Activated CD4-positive, alpha-beta T cell treated with anti-CD3 and anti-CD28 coated beads, Interleukin-2, amount 10 ng/mL, durations not matched to agents 7 days and 5 days (primary cell): ENCODE measurements around the gene ONECUT3. TPM values are rescaled to one million over a fixed set of nuclear protein-coding genes. Genes with fewer than 3 reads are reported as not detected.
A peak's percentile ranks its signal among the peaks of the same experiment; 100 is the strongest.

Source experiments
- CTCF ChIA-PET: fragments of 350-600 bp; sonication (Branson Sonifier 250); formaldehyde crosslinking; loops from one replicate; lab custom pipeline; 2021; ENCODE audit warnings: antibody characterized with exemption; lab: Charles Lee
- POLR2A ChIA-PET: fragments of 350-600 bp; sonication (Branson Sonifier 250); formaldehyde crosslinking; loops from one replicate; lab custom pipeline; 2021; ENCODE audit warnings: antibody characterized with exemption; lab: Charles Lee
- DNase-seq: peaks from one replicate; pipeline ENCODE4 v3.0.0-alpha.2; 2020
- H3K27ac Mint-ChIP-seq: one replicate; pipeline ENCODE4 v1.8.0; 2021; ENCODE audit warnings: mild to moderate bottlenecking, moderate library complexity, mixed read lengths
- H3K27me3 Mint-ChIP-seq: one replicate; pipeline ENCODE4 v1.8.0; 2021; ENCODE audit warnings: mixed read lengths
- H3K36me3 Mint-ChIP-seq: one replicate; pipeline ENCODE4 v1.8.0; 2021; ENCODE audit warnings: low read depth, mixed read lengths
- H3K4me1 Mint-ChIP-seq: one replicate; pipeline ENCODE4 v1.8.0; 2021; ENCODE audit warnings: mixed read lengths
- H3K4me3 Mint-ChIP-seq: one replicate; pipeline ENCODE4 v1.8.0; 2021; ENCODE audit warnings: mild to moderate bottlenecking, moderate library complexity, mixed read lengths
- H3K9me3 Mint-ChIP-seq: one replicate; pipeline ENCODE4 v1.8.0; 2021; ENCODE audit warnings: mixed read lengths
- total RNA-seq, 2 experiments: library from RNA; stranded (reverse); gene quantifications; one replicate each; pipeline ENCODE4 v1.2.3, GENCODE V29; 2021

ONECUT3 gene
- total RNA-seq, 2 experiments from 2014 or later, result not detected

GRCh38 chr19:1725100-1726064 lies 27.9 kb upstream of the ONECUT3 start:
- CTCF ChIA-PET, result no interaction called here
- Mint-ChIP-seq H3K4me1 (peaks cover 3% of the 10 kb centered on the region), H3K27ac (no peak overlapping the region), H3K36me3 (no peaks in the 10 kb centered on the region), H3K27me3 (peaks cover 30% of the 10 kb centered on the region), H3K9me3 (no peaks in the 10 kb centered on the region), H3K4me3 (no peak overlapping the region)
- POLR2A ChIA-PET, result no interaction called here
- DNase-seq, result peak; percentile 28

GRCh38 chr19:1728816-1729567 lies 24.3 kb upstream of the ONECUT3 start:
- peaks cover 3% of the 10 kb centered on the region for H3K4me1 Mint-ChIP-seq
- H3K36me3 Mint-ChIP-seq, result no peaks in the 10 kb centered on the region
- no peaks in the 10 kb centered on the region for H3K9me3 Mint-ChIP-seq
- H3K4me3 Mint-ChIP-seq, result no peak overlapping the region
- ChIA-PET CTCF (interaction anchor here (0.6 kb wide), 1 partner anchor 63 kb away, joined by 3 read pairs; no protein-coding TSS in a partner anchor), POLR2A (no interaction called here)
- H3K27me3 Mint-ChIP-seq, result peaks cover 31% of the 10 kb centered on the region
- H3K27ac Mint-ChIP-seq, result no peak overlapping the region
- DNase-seq, result no peak

GRCh38 chr19:1729568-1729925 lies 23.8 kb upstream of the ONECUT3 start:
- H3K4me3 Mint-ChIP-seq, result no peak overlapping the region
- no peaks in the 10 kb centered on the region for H3K9me3 Mint-ChIP-seq
- ChIA-PET POLR2A (no interaction called here), CTCF (no interaction called here)
- H3K4me1 Mint-ChIP-seq, result peaks cover 3% of the 10 kb centered on the region
- no peaks in the 10 kb centered on the region for H3K36me3 Mint-ChIP-seq
- peaks cover 32% of the 10 kb centered on the region for H3K27me3 Mint-ChIP-seq
- H3K27ac Mint-ChIP-seq, result no peak overlapping the region
- no peak for DNase-seq

GRCh38 chr19:1730157-1730556 lies 23.1 kb upstream of the ONECUT3 start:
- peaks cover 28% of the 10 kb centered on the region for H3K27me3 Mint-ChIP-seq
- no peaks in the 10 kb centered on the region for H3K36me3 Mint-ChIP-seq
- CTCF ChIA-PET, result no interaction called here
- H3K9me3 Mint-ChIP-seq, result no peaks in the 10 kb centered on the region
- H3K4me1 Mint-ChIP-seq, result peaks cover 3% of the 10 kb centered on the region
- POLR2A ChIA-PET, result no interaction called here
- DNase-seq, result no peak
- no peak overlapping the region for H3K27ac Mint-ChIP-seq
- H3K4me3 Mint-ChIP-seq, result no peak overlapping the region

- peaks cover 23% of the 10 kb centered on the region for H3K27me3 Mint-ChIP-seq
- no peaks in the 10 kb centered on the region for H3K36me3 Mint-ChIP-seq
- CTCF ChIA-PET, result no interaction called here
- no peak overlapping the region for H3K4me3 Mint-ChIP-seq
- no peak for DNase-seq
- POLR2A ChIA-PET, result no interaction called here
- H3K27ac Mint-ChIP-seq, result no peak overlapping the region
- H3K9me3 Mint-ChIP-seq, result no peaks in the 10 kb centered on the region
- no peaks in the 10 kb centered on the region for H3K4me1 Mint-ChIP-seq
These were observed 18.9 kb upstream of the ONECUT3 start for GRCh38 chr19:1734321-1734966.

GRCh38 chr19:1736280-1736679 lies 17.0 kb upstream of the ONECUT3 start:
- ChIA-PET CTCF (interaction anchor here (1.0 kb wide), 1 partner anchor 64 kb away, joined by 3 read pairs; no protein-coding TSS in a partner anchor), POLR2A (no interaction called here)
- Mint-ChIP-seq H3K36me3 (no peaks in the 10 kb centered on the region), H3K4me1 (no peaks in the 10 kb centered on the region), H3K27ac (no peak overlapping the region), H3K27me3 (peaks cover 27% of the 10 kb centered on the region), H3K9me3 (no peaks in the 10 kb centered on the region), H3K4me3 (no peak overlapping the region)
- DNase-seq, result no peak

GRCh38 chr19:1736927-1737326 lies 16.4 kb upstream of the ONECUT3 start:
- DNase-seq, result no peak
- Mint-ChIP-seq H3K4me3 (no peak overlapping the region), H3K27me3 (peaks cover 24% of the 10 kb centered on the region), H3K4me1 (no peaks in the 10 kb centered on the region), H3K36me3 (no peaks in the 10 kb centered on the region), H3K27ac (no peak overlapping the region), H3K9me3 (no peaks in the 10 kb centered on the region)
- CTCF ChIA-PET, result interaction anchor here (1.0 kb wide), 1 partner anchor 64 kb away, joined by 3 read pairs; no protein-coding TSS in a partner anchor
- POLR2A ChIA-PET, result no interaction called here

- Mint-ChIP-seq H3K9me3 (no peaks in the 10 kb centered on the region), H3K27me3 (peaks cover 14% of the 10 kb centered on the region), H3K4me3 (no peak overlapping the region), H3K4me1 (no peaks in the 10 kb centered on the region), H3K27ac (no peak overlapping the region), H3K36me3 (no peaks in the 10 kb centered on the region)
- ChIA-PET CTCF (no interaction called here), POLR2A (no interaction called here)
- no peak for DNase-seq
These were observed 13.2 kb upstream of the ONECUT3 start for GRCh38 chr19:1739960-1740629.

GRCh38 chr19:1742989-1743696 lies 10.2 kb upstream of the ONECUT3 start:
- H3K27me3 Mint-ChIP-seq, result peaks cover 27% of the 10 kb centered on the region
- peaks cover 1% of the 10 kb centered on the region for H3K36me3 Mint-ChIP-seq
- CTCF ChIA-PET, result no interaction called here
- H3K9me3 Mint-ChIP-seq, result no peaks in the 10 kb centered on the region
- no peak overlapping the region for H3K27ac Mint-ChIP-seq
- H3K4me3 Mint-ChIP-seq, result no peak overlapping the region
- POLR2A ChIA-PET, result no interaction called here
- no peak for DNase-seq
- peaks cover 8% of the 10 kb centered on the region for H3K4me1 Mint-ChIP-seq

GRCh38 chr19:1744133-1744665 lies 9.1 kb upstream of the ONECUT3 start:
- H3K27ac Mint-ChIP-seq, result no peak overlapping the region
- peaks cover 1% of the 10 kb centered on the region for H3K36me3 Mint-ChIP-seq
- DNase-seq, result no peak
- peaks cover 8% of the 10 kb centered on the region for H3K4me1 Mint-ChIP-seq
- POLR2A ChIA-PET, result no interaction called here
- H3K4me3 Mint-ChIP-seq, result no peak overlapping the region
- no peaks in the 10 kb centered on the region for H3K9me3 Mint-ChIP-seq
- CTCF ChIA-PET, result interaction anchor here (1.0 kb wide), 1 partner anchor 39 kb away, joined by 3 read pairs; no protein-coding TSS in a partner anchor
- H3K27me3 Mint-ChIP-seq, result peaks cover 27% of the 10 kb centered on the region

GRCh38 chr19:1744822-1745563 lies 8.3 kb upstream of the ONECUT3 start:
- no peaks in the 10 kb centered on the region for H3K9me3 Mint-ChIP-seq
- peaks cover 9% of the 10 kb centered on the region for H3K4me1 Mint-ChIP-seq
- ChIA-PET CTCF (interaction anchor here (1.0 kb wide), 1 partner anchor 38 kb away, joined by 3 read pairs; no protein-coding TSS in a partner anchor), POLR2A (no interaction called here)
- no peak overlapping the region for H3K4me3 Mint-ChIP-seq
- peaks cover 1% of the 10 kb centered on the region for H3K36me3 Mint-ChIP-seq
- H3K27me3 Mint-ChIP-seq, result peaks cover 28% of the 10 kb centered on the region
- H3K27ac Mint-ChIP-seq, result no peak overlapping the region
- no peak for DNase-seq
